ENCODE measurements around the gene HBB.

The HBB gene

GRCh38 chr11:5232176-5232575 lies 5.3 kb upstream of the HBB start:
- H3K4me3 ChIP-seq (replicated peaks; ENCODE audit: low read depth, low read length), result no peak overlapping the region
- DNase-seq (ENCODE audit: low read depth), result no peak
- no peak for TF ChIP-seq CTCF (IDR thresholded peaks at IDR 0.05; ENCODE audit: low read length, missing control alignments)

- no peak for TF ChIP-seq CTCF (IDR thresholded peaks at IDR 0.05; ENCODE audit: low read length, missing control alignments)
- no peak overlapping the region for H3K4me3 ChIP-seq (replicated peaks; ENCODE audit: low read depth, low read length)
- no peak for DNase-seq (ENCODE audit: low read depth)
Observed at GRCh38 chr11:5231111-5231510, 4.2 kb upstream of the HBB start.

- no peak overlapping the region for H3K4me3 ChIP-seq (replicated peaks; ENCODE audit: low read depth, low read length)
- TF ChIP-seq CTCF (IDR thresholded peaks at IDR 0.05; ENCODE audit: low read length, missing control alignments), result no peak
- DNase-seq (ENCODE audit: low read depth), result no peak
Observed at GRCh38 chr11:5230266-5230665, 3.4 kb upstream of the HBB start.

GRCh38 chr11:5229796-5230195 lies 2.9 kb upstream of the HBB start:
- DNase-seq (ENCODE audit: low read depth), result no peak
- no peak for TF ChIP-seq CTCF (IDR thresholded peaks at IDR 0.05; ENCODE audit: low read length, missing control alignments)
- H3K4me3 ChIP-seq (replicated peaks; ENCODE audit: low read depth, low read length), result no peak overlapping the region

GRCh38 chr11:5229356-5229755 lies 2.5 kb upstream of the HBB start:
- DNase-seq (ENCODE audit: low read depth), result no peak
- TF ChIP-seq CTCF (IDR thresholded peaks at IDR 0.05; ENCODE audit: low read length, missing control alignments), result no peak
- H3K4me3 ChIP-seq (replicated peaks; ENCODE audit: low read depth, low read length), result no peak overlapping the region

GRCh38 chr11:5228124-5228523 lies 1.3 kb upstream of the HBB start:
- no peak for TF ChIP-seq CTCF (IDR thresholded peaks at IDR 0.05; ENCODE audit: low read length, missing control alignments)
- no peak overlapping the region for H3K4me3 ChIP-seq (replicated peaks; ENCODE audit: low read depth, low read length)
- DNase-seq (ENCODE audit: low read depth), result no peak

- no peak overlapping the region for H3K4me3 ChIP-seq (replicated peaks; ENCODE audit: low read depth, low read length)
- TF ChIP-seq CTCF (IDR thresholded peaks at IDR 0.05; ENCODE audit: low read length, missing control alignments), result no peak
- no peak for DNase-seq (ENCODE audit: low read depth)
Observed at GRCh38 chr11:5227681-5228080, 810 bp upstream of the HBB start.

All from fibroblast of pulmonary artery (primary cell).